MM.1S (cell line): ENCODE data around the gene NUDT2.

Experiments used
- CTCF ChIP-seq: fragments of 300-600 bp; sonication (generic); IDR thresholded peaks from 2 replicates; pipeline ENCODE4 v1.5.1; 2016; ENCODE audit warnings: antibody characterized with exemption, low read length, mixed read lengths
- EZH2 ChIP-seq: fragments of 300-600 bp; sonication (generic); optimal IDR thresholded peaks from 2 replicates; pipeline ENCODE3; 2017; ENCODE audit warnings: low read depth, mild to moderate bottlenecking, antibody characterized with exemption, low read length, mixed read lengths

DNA sequence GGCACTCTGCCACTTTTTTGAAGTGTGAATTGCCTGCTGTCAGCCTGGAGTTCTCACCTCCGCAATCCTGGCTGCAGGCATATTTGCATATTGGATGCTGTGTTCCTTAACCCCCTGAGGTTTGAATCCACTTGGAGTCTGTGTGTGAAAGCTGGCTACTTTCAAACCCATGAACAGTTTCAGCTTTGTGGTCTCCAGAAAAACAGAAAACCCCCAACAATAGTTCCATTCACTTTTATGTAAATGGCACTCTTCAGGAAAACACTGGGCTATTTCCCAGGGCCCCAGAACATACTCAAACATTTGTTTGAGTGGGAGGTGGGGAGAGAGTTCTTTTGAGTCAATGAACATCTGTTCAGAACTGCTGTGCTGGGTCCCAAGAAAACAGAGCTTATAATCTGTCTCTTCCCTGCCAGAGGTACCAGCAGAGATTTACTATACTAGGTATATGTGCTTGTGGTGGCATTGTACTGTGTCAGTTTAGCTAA lies 5.0 kb downstream of the NUDT2 start:
- TF ChIP-seq CTCF (no peak), EZH2 (no peak)
